ENCODE data around the gene ATP4A. TPM values are rescaled to one million over a fixed set of nuclear protein-coding genes. Genes with fewer than 3 reads are reported as not detected.
"Not testable (repeated sequence)": the region's sequence is repeated elsewhere in the genome, so short reads cannot be mapped to it uniquely, and the experiment has no call there.

ATP4A gene
- polyA plus RNA-seq (ENCODE audit: insufficient read length), result not detected

DNA sequence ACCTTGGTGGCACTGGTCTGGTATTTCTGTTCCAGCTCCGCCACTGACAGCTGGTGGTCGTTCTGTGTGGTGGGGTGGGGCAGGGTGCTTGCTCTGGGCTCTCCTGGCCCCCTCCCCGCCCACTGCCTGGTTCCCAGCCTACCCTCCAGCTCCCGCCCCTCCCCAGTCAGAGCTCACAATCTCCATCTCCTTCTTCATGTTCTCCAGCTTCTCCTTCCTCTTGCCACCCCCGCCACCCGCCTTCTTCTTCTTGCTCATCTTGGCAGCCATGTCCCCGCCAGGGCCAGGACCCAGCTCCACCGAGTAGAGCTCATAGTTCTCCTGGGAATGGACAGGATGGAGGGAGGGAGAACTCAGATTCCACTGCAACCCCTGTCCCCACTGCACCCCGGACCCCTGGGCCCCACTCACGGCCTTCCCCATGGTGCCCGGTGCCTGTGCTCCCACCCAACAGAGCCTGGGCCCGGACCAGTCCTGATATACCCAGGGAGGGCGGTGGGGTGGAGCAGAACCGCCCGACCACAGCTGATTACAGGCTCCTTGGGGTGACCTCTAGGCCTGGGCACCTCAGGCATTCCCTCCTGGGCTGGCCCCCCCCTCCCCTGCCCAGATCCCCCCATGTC is at the start of gene ATP4A:
TSS of gene ATP4A (minus strand) at position 452 of the 623 bp plus-strand sequence. CDS start at position 423, 29 bp downstream.
- no peak for DNase-seq (ENCODE audit: low read depth)

DNA sequence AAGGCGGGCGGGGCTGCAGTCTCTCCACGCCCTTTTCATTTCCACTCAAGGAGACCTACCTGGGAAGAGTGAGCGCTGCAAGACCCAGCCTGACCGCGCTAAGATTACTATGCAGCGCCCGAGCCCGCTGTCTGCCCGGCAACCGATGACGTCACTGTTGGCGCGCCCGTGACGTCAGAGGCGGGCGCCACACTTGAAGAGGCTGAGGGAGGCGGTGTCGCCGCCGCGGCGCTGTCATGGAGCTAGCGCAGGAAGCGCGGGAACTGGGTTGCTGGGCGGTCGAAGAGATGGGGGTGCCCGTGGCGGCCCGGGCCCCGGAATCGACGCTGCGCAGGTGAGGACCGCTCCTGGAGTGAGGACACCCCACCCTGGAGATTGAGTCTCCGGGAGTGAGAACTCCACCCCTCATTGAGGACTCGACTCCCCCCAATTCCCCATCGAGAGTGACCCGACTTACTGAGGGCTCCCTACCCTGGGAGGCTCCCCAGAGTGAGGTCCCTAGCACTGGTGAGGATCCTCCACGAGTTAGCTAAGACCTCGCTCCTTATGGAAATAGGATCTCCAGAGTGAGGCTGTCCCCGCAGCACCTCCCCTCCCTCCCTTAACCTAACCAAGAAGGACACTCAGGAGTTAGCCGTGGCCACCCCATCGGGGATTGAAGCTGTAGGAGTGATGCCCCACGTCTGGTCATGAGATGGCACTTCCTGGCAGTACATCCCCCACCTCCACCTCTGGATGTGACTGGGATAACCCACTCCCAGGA is 49.3 kb upstream of the ATP4A start, which contains the start of gene HAUS5:
TSS of gene HAUS5 (plus strand) at position 177 of the 763 bp plus-strand sequence. CDS start at position 237, 60 bp downstream.
- DNase-seq (ENCODE audit: low read depth), result peak; percentile 73

DNA sequence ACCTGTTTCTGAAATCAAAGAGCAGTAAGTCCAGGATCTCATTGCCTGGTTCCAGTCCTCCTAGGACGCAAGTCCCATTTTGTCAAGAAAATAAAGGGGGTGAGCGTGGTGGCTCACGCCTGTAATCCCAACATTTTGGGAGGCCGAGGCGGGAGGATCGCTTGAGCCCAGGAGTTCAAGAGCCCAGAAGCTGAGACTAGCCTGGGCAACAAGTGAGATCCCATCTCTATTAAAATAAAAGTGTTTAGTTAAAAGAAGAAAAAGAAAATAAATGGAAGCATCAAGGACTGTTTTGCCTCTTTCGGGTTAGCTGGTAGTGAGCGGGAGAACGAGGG is 48.7 kb upstream of the ATP4A start:
- DNase-seq (ENCODE audit: low read depth), result no peak

DNA sequence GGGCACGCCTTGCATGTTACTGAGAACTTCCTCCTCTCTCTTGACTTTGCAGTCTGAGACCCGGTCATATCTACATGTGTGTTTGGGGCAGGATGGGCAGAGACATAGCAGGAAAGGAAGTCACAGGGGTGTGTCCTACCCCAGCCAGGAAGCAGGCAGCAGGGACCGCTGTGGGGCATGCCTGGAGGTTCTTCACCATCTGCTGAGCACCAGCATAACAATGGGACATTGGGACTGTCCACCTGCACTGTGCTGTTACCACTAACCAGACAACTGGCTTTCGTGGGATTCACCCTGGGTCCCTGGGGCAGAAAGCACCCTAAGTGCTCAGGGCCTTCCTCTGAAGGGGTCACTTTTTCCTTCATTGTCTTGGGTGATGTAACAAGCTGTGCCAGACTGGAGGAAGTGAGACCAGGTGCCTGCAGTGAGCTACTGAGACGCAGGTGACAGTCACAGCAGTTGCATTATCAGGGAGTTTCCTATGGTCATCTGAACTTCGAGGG is 46.4 kb upstream of the ATP4A start:
- no peak for DNase-seq (ENCODE audit: low read depth)

DNA sequence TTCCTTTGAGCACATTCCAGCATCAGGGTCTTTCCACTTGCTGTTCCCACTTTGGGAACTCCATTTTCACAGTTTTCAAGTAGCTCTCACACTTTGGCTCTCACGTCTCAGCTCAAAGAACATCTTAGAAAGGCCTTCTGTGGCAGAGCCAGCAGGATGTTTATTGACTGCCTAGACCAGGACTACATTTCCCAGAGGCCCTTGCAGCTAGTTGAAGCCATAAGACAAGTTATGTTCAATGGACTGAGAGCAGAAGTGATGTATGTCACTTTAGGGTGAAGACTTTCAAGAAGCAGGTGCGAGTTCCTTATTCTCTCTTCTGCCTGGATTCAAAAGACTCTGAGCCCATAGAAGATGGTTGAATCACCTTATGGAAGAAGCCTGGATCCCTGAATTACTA is 44.8 kb upstream of the ATP4A start:
- DNase-seq (ENCODE audit: low read depth), result no peak

DNA sequence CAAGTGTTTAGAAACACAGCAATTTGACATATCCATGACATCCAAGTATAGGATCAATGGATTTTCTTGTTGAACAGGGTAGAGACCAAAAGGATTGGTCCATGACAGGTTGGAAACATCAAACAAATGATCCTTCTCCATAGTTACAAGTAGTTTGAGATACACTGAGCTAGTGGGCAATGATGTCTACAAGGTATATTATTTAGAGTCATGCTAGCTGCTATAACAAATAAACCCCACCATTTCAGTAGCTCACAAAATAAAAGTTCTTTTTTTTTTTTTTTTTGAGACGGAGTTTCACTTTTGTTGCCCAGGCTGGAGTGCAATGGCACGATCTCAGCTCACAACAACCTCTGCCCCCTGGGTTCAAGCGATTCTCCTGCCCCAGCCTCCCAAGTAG is 44.2 kb upstream of the ATP4A start:
- DNase-seq (ENCODE audit: low read depth), result no peak

DNA sequence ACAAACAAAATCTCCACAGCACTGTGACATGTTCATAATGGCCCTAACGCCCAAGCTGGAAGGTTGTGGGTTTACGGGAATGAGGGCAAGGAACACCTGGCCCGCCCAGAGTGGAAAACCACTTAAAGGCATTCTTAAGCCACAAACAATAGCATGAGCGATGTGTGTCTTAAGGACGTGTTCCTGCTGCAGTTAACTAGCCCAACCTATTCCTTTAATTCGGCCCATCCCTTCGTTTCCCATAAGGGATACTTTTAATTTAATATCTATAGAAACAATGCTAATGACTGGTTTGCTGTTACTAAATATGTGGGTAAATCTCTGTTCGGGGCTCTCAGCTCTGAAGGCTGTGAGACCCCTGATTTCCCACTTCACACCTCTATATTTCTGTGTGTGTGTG is 43.7 kb upstream of the ATP4A start:
- not testable (repeated sequence) for DNase-seq (ENCODE audit: low read depth)

DNA sequence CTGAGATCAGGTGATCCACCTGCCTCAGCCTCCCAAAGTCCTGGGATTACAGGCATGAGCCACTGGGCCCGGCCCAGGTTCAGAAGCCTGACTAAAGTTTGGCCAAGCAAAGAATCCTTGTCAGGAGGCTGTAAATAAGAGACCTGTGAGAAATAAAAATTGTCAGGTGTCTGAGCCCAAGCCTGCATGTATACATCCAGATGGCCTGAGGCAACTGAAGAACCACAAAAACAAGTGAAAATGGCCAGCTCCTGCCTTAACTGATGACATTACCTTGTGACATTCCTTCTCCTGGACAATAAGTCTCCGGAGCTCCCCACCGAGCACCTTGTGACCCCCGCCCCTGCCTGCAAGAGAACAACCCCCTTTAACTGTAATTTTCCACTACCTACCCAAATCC is 41.0 kb upstream of the ATP4A start:
- DNase-seq (ENCODE audit: low read depth), result not testable (repeated sequence)

DNA sequence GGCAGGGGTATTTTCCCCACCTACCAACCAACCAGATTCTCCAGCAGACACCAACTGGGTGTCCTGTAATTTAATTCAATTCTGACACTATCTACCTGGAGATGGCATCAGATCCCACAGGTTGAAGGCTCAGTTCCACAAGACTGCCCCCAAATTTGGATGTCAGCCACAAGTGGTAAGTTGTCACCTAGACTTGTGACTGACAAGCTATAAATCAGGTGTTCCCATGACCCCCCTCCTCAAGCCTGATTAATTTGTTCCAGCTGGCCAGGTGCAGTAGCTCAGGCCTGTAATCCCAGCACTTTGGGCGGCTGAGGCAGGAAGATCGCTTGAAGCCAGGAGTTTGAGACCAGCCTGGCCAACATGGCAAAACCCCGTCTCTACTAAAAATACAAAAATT is 38.5 kb upstream of the ATP4A start:
- no peak for DNase-seq (ENCODE audit: low read depth)

DNA sequence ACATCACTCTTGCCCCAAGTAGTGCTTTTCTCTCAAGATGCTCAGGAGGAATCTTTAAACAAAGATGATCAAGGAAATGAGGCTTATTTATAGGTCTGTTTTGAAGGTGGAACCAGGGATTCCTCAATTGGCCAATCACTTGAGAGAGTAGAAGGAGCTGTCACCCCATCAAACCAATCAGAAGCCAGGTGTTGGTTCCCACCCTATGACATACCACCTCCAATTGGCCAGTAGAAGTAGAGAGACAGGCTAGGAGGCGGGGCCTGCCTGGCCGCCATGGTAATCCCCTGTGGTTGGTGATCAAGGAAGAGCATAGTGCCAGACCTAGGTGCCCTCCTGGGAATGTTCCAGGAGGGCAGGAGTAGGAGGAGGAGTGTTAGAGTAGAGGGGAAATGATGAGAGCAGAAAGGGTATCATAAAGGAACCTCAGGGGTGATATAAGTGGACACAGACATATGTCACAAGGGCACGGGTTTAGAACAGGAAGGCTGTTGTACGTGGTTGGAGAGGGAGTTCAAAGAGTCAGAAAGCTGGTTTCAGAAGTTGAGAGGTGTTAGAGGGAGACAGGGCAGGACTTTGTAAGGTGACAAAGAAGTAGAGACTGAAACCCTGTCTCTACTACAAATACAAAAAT is 33.0 kb upstream of the ATP4A start:
- no peak for DNase-seq (ENCODE audit: low read depth)

DNA sequence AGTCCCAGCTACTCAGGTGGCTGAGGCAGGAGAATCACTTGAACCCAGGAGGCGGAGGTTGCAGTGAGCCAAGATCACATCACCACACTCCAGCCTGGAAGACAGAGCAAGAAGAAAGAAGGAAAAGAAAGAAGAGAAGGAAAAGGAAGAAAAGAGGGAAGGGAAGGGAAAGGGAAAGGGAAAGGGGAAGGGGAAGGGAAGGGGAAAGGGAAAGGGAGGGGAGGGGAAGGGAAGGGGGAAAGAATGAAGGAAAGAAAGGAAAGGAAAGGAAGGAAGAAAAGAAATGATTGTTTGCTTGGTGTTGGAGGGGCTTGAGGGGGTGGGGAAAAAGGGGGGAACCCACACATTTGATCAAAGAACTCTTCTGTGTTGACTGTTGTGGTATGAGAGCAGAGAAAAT is 32.5 kb upstream of the ATP4A start:
- no peak for DNase-seq (ENCODE audit: low read depth)

DNA sequence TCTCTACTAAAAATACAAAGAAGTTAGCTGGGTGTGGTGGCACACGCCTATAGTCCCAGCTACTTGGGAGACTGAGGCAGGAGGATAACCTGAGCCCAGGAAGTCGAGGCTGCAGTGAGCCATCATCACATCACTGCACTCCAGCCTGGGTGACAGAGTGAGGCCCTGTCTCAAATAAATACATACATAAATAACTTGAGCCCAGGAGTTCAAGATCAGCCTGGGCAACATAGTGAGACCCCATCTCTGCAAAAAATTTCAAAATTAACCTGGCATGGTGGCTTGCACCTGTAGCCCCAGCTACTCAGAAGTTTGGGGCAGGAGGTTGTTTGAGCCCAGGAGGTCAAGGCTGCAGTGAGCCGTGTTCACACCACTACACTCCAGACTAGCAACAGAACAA is 31.6 kb upstream of the ATP4A start:
- not testable (repeated sequence) for DNase-seq (ENCODE audit: low read depth)

DNA sequence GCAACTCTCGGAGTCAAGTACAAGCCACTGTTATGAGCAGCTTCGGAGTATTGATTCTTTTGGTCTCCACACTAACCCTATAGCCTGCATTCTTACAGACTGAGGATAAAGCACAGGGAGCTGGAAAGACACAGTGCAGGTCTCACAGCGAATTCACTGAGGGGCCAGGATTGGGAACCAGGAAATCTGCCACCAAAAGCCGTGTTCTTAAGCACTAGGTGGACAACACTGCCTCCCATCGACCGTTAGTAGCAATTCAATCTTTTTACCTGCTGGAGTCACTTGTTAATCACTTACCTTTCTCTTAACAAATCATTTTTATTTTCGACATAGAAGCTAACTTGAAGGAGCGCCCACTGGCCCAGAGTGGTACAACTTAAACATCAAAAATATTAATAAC is 28.8 kb upstream of the ATP4A start:
- peak; percentile 19 for DNase-seq (ENCODE audit: low read depth)

DNA sequence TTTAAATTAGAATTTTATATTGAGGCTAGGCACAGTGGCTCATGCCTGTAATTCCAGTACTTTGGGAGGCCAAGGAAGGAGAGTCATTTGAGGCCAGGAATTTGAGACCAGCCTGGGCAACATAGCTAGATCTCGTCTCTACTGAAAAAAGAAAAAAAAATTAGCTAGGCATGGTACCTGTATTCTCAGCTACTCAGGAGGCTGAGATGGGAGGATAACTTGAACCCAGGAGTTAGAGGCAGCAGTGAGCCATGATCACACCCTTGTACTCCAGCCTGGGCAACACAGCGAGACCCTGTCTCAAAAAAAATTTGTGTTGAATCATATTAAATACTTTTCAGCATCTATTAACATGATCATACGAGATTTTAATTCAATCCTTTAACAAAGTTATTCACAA is 27.4 kb upstream of the ATP4A start:
- DNase-seq (ENCODE audit: low read depth), result no peak

DNA sequence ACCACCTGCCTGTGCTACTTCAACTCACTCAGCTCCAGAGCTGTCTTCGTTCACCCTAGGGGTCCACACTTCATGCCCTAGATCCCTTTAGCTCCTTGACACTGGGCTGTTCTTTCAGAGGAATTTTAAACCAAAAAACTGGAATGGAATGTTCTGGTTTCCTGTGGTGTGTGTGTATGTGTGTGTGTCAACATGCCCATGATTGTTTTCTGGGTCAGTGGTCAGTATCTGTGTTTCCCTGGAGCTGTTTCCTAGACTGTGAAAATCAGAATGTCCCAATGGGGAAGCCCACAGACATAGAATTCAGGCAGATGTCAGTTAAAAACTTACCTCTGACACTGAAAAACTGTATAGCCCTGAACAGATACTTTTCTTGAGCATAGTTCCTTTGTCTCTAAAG is 23.9 kb upstream of the ATP4A start:
- no peak for DNase-seq (ENCODE audit: low read depth)

DNA sequence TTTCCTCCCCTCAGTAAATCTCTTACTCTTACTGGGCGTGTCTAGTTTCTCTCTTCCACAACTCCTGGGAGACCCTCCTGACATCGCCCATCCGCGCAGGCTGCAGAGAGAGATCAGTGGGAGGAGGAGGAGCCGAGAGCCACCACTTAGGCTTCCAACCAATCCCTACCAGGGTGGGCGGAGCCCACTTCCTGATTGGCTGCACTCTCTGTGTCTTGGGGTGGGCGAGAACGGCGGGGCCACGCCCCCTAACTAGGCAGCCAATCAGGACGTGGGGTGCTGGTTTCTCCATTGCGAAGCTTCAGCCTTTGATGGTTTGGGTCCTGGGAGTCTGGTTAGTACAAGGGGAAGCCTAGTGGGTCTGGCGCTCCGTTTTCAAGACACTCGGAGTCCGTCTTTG is 22.4 kb upstream of the ATP4A start, which contains the start of gene PMIS2:
TSS of gene PMIS2 (plus strand) at position 326 of the 400 bp plus-strand sequence. CDS start 87 bp downstream, outside the sequence.
- DNase-seq (ENCODE audit: low read depth), result no peak

DNA sequence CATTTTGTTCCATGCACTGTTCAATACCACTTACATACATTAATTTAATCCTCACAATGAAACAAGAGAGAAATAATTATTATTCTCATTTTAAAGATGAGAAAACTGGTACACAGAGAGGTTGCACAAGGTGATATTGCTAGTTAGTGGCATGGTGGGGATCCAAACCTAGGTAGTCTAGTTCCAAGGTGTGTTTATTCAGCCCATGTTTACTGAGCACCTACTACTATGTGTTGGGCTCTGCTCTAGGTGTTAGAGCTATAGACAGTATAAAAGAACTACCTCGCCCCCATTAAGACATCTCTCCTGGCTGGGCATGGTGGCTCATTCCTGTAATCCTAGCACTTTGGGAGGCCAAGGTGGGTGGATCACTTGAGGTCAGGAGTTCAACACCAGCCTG is 19.3 kb upstream of the ATP4A start:
- no peak for DNase-seq (ENCODE audit: low read depth)

DNA sequence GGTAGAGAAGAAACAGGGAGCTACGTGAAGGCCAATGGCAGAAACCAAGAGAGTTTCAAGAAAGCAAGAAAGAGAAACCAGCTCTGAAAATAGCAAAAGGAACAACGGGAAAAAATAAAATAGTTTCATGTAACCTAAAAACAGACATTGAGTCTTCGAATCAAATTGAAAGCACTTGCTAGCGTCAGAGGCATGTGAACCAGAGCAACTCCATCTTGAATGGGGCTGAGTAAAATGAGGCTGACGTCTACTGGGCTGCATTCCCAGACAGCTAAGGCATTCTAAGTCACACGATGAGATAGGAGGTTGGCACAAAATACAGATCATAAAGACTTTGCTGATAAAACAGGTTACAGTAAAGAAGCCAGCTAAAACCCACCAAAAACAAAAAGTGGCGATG is 15.2 kb upstream of the ATP4A start:
- no peak for DNase-seq (ENCODE audit: low read depth)

DNA sequence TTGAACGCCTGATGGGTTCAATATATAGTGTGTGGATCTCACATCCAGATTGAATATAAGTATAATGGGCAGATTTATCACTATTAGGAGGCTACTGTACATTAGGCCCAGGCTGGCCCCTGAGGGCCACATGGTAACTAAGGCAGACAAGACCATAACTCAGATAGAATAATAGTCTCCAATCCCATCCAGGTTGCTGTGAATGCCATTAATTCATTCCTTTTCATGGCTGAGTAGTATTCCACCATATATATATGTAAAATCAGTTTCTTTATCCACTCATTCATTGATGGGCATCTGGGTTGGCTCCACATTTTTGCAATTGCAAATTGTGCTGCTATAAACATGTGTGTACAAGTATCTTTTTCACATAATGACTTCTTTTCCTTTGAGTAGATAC is 14.5 kb upstream of the ATP4A start:
- no peak for DNase-seq (ENCODE audit: low read depth)

DNA sequence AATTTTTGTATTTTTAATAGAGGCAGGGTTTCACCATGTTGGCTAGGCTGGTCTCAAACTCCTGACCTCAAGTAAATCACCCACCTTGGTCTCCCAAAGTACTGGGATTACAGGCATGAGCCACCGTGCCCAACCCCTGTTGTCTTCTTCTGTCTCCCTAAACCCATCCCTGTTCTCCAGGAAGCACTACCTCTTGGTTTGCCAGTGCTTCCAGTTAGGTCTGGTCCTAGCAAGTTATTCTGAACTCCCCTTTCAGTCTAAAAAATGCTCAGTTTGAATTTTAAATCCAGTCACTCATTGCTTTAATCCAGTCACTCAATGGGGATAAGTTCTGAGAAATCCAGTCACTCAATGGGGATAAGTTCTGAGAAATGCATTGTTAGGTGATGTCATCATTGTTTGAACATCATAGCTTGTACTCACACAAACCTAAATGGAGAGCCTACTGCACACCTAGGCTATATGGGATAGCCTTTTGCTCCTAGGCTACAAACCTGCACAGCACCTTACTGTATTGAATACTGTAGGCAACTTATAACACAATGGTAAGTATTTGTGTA is 8.0 kb upstream of the ATP4A start:
- no peak for DNase-seq (ENCODE audit: low read depth)

DNA sequence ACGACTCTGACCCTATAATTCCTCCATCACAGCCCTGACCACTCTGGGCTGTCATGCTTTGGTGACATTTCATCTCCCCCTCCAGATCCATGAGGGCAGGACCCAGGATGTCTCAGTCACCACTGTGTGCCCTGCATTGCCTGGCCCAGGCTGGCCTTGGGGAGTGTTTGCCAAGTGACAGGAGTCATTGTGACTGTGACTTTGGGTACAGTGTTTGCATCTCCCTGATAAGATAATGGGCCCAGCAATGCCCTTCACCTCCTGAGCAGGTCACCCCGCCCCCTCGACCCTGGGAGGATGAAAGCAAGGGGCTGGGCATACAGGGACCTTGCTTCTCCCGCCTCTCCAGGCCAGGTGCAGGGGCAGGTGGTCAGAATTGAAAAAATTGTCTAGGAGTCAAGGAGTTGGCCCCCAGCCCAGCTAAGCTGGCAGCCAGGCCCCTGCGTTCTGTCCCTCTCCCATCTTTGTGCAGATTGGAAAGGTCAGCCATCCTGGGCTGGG is 5.9 kb upstream of the ATP4A start:
- no peak for DNase-seq (ENCODE audit: low read depth)

DNA sequence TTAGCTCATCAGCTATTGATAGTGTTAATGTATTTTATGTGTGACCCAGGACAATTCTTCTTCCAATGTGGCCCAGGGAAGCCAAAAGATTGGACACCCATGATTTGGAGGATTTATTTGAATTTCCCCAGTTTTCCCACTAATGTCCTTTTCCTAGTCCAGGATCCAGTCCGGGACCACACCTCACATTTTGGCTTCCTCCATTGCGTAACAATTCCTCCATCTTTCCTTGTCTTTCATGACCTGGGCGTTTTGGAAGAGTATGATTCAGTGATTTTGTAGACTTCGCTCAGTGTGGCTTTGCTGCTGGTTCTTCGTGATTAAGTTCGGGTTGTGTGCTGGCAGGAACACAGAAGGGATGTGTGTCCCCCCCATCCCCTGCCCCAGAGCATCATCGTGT is 3.3 kb upstream of the ATP4A start:
- no peak for DNase-seq (ENCODE audit: low read depth)
